B cell (primary cell): ENCODE data around the gene OR6P1. TPM values are rescaled to one million over a fixed set of nuclear protein-coding genes. Genes with fewer than 3 reads are reported as not detected.

Experiments
- ATAC-seq: fragments of 200-7000 bp; cut with Tn5 transposase; one replicate; pipeline ENCODE4 v1.10.0; 2021; ENCODE audit warnings: low read depth, mild to moderate bottlenecking, moderate number of reproducible peaks, moderate library complexity
- CTCF ChIA-PET: fragments of 350-600 bp; sonication (Branson Sonifier 250); formaldehyde crosslinking; loops from one replicate; lab custom pipeline; 2021; ENCODE audit warnings: antibody characterized with exemption, inconsistent platforms; lab: Charles Lee
- POLR2A ChIA-PET: fragments of 350-600 bp; sonication (Branson Sonifier 250); formaldehyde crosslinking; loops from one replicate; lab custom pipeline; 2021; ENCODE audit warnings: antibody characterized with exemption; lab: Charles Lee
- DNase-seq: peaks from one replicate; pipeline ENCODE4 v3.0.0; 2013
- H2AFZ ChIP-seq: 2 replicates; pipeline ENCODE4 v1.6.1; 2012; ENCODE audit warnings: mild to moderate bottlenecking, low read depth, low read length; ENCODE audit not compliant: insufficient read depth, poor library complexity, severe bottlenecking
- H3K27ac ChIP-seq, 2 donors: 1 replicate in 1 of 2; 2 replicates in 1 of 2; pipeline ENCODE4 v1.5.1; 2012 to 2013; ENCODE audit warnings: low read length in 2 of 2, mild to moderate bottlenecking in 2 of 2, moderate library complexity in 1 of 2
- H3K27me3 ChIP-seq, 4 experiments: fragments of 200-600 bp in 1 of 4; sonication (generic) in 1 of 4; replicated peaks in 1 of 4; 1 replicate in 2 of 4; 2 replicates in 2 of 4; pipeline versions ENCODE4 v1.6.1 to v1.7.0; 2013 to 2016; ENCODE audit warnings: low read length in 3 of 4, mild to moderate bottlenecking in 2 of 4, mixed read lengths in 1 of 4, moderate library complexity in 1 of 4; ENCODE audit not compliant: insufficient read depth in 4 of 4, control insufficient read depth in 3 of 4; ENCODE audit errors: control extremely low read depth in 1 of 4
- H3K36me3 ChIP-seq, 2 experiments: replicated peaks in 1 of 2; 1 replicate in 1 of 2; 2 replicates in 1 of 2; pipeline versions ENCODE4 v1.6.1 to v1.7.1; 2013; ENCODE audit warnings: low read length in 1 of 2; ENCODE audit not compliant: insufficient read depth in 2 of 2, control insufficient read depth in 1 of 2; ENCODE audit errors: control extremely low read depth in 1 of 2, extremely low read depth in 1 of 2
- H3K4me1 ChIP-seq, 2 donors: fragments of 200-600 bp in 1 of 2; sonication (generic) in 1 of 2; 1 replicate in 1 of 2; 2 replicates in 1 of 2; pipeline versions ENCODE4 v1.5.1 to v1.6.1; 2013 to 2017; ENCODE audit warnings: low read length in 2 of 2; ENCODE audit not compliant: control insufficient read depth in 2 of 2, insufficient read depth in 2 of 2
- H3K4me2 ChIP-seq: replicated peaks from 2 replicates; pipeline ENCODE3; 2012; ENCODE audit warnings: mild to moderate bottlenecking, low read depth, low read length; ENCODE audit not compliant: poor library complexity, severe bottlenecking
- H3K4me3 ChIP-seq, 5 experiments: fragments of 200-600 bp in 1 of 5; sonication (generic) in 1 of 5; 1 replicate in 3 of 5; 2 replicates in 2 of 5; pipeline versions ENCODE4 v1.5.1 to v1.7.0; 2011 to 2016; ENCODE audit warnings: low read length in 4 of 5, mild to moderate bottlenecking in 4 of 5, low read depth in 2 of 5, control low read depth in 1 of 5, moderate library complexity in 1 of 5; ENCODE audit not compliant: insufficient read depth in 1 of 5; ENCODE audit errors: control extremely low read depth in 1 of 5, extremely low read depth in 1 of 5
- H3K79me2 ChIP-seq: fragments of 200-600 bp; sonication (generic); one replicate; pipeline ENCODE4 v1.6.0; 2016; ENCODE audit warnings: low read length; ENCODE audit not compliant: control insufficient read depth, insufficient read depth
- H3K9ac ChIP-seq: fragments of 200-600 bp; sonication (generic); 2 replicates; pipeline ENCODE4 v1.6.1; 2017; ENCODE audit warnings: mild to moderate bottlenecking, low read length, moderate library complexity
- H3K9me3 ChIP-seq, 3 donors: one replicate each; pipeline versions ENCODE4 v1.6.1 to v1.7.1; 2013; ENCODE audit warnings: low read length in 2 of 3; ENCODE audit not compliant: control insufficient read depth in 2 of 3, insufficient read depth in 1 of 3; ENCODE audit errors: control extremely low read depth in 1 of 3
- H4K20me1 ChIP-seq: 2 replicates; pipeline ENCODE4 v1.6.0; 2012; ENCODE audit warnings: mild to moderate bottlenecking, low read length; ENCODE audit not compliant: insufficient read depth, control insufficient read depth, poor library complexity, severe bottlenecking
- H3K27ac Mint-ChIP-seq: one replicate; pipeline ENCODE4 v1.8.0; 2021; ENCODE audit warnings: mixed read lengths
- H3K27me3 Mint-ChIP-seq: one replicate; pipeline ENCODE4 v1.8.0; 2021; ENCODE audit warnings: mixed read lengths
- H3K4me1 Mint-ChIP-seq: one replicate; pipeline ENCODE4 v1.8.0; 2021; ENCODE audit warnings: mixed read lengths
- H3K4me3 Mint-ChIP-seq: one replicate; pipeline ENCODE4 v1.8.0; 2021; ENCODE audit warnings: mixed read lengths
- H3K9me3 Mint-ChIP-seq: one replicate; pipeline ENCODE4 v1.8.0; 2022; ENCODE audit warnings: mixed read lengths; ENCODE audit not compliant: insufficient read depth
- CTCF ChIP-seq: fragments of 200-600 bp; IDR thresholded peaks from one replicate; pipeline ENCODE4 v1.8.0; 2022; ENCODE audit warnings: antibody characterized with exemption, mild to moderate bottlenecking
- EZH2 ChIP-seq: IDR thresholded peaks from 2 replicates; pipeline ENCODE4 v1.6.1; 2012; ENCODE audit warnings: borderline replicate concordance, low read depth, mild to moderate bottlenecking, moderate library complexity, low read length; ENCODE audit not compliant: insufficient read depth, poor library complexity, severe bottlenecking
- WGBS: methylation state at CpG from one replicate; pipeline ENCODE4 v1.1.5; 2013; ENCODE audit warnings: missing lambda C conversion rate; ENCODE audit not compliant: insufficient coverage; 5-methylcytosine and 5-hydroxymethylcytosine counted together
- intact Hi-C: fragments of 100-400 bp; cut with micrococcal nuclease; formaldehyde crosslinking; loops from one replicate; pipeline ENCODE4 v1.10.0; 2022
- polyA plus RNA-seq: library from polyadenylated mRNA; depleted of rRNA; stranded (reverse); fragments of >200 nt; gene quantifications from 2 replicates; pipeline ENCODE4 v1.2.3, GENCODE V29; 2012
- total RNA-seq, 2 donors: library from RNA; stranded (reverse); fragments of 120-200 nt in 1 of 2; gene quantifications; 1 replicate in 1 of 2; 2 replicates in 1 of 2; pipeline versions ENCODE4 v1.2.3 to v1.2.4, GENCODE V29; 2013 to 2022

OR6P1 gene
- total and polyA plus RNA-seq, 2 donors (not counting 1 experiment from before 2014, with no cell fraction given): not detected

- Mint-ChIP-seq H3K9me3 (no peaks in the 10 kb centered on the region), H3K4me3 (no peak overlapping the region), H3K27ac (no peak overlapping the region), H3K27me3 (peaks cover 3% of the 10 kb centered on the region), H3K4me1 (peaks cover 5% of the 10 kb centered on the region)
- no peak overlapping the region for H2AFZ ChIP-seq
- H3K4me1 ChIP-seq: no peaks in the 10 kb centered on the region
- no peaks in the 10 kb centered on the region for H3K27me3 ChIP-seq
- intact Hi-C loops: no loop called here
- H3K4me3 ChIP-seq: no peak overlapping the region
- CTCF ChIA-PET: no interaction called here
- H3K9ac ChIP-seq: no peak overlapping the region
- DNase-seq (no peak), ATAC-seq (no peak)
- no peak overlapping the region for H3K4me2 ChIP-seq
- TF ChIP-seq CTCF: no peak
- TF ChIP-seq EZH2: no peak
- no peak overlapping the region for H3K27ac ChIP-seq
- no peaks in the 10 kb centered on the region for H3K36me3 ChIP-seq
- POLR2A ChIA-PET: no interaction called here
- H3K9me3 ChIP-seq: no peaks in the 10 kb centered on the region
- H3K79me2 ChIP-seq: no peaks in the 10 kb centered on the region
- no peaks in the 10 kb centered on the region for H4K20me1 ChIP-seq
- no CpG with 5 or more reads among the region's 3 CpGs for WGBS
Observed at GRCh38 chr1:158611916-158612315, 41.5 kb upstream of the OR6P1 start.

GRCh38 chr1:158607296-158607695 is 36.9 kb upstream of the OR6P1 start:
- TF ChIP-seq CTCF: no peak
- no peak for TF ChIP-seq EZH2
- Histone ChIP-seq H3K79me2 (no peaks in the 10 kb centered on the region), H3K4me2 (no peak overlapping the region), H2AFZ (no peak overlapping the region), H3K4me3 (no peak overlapping the region), H3K9me3 (peaks cover 0 to 1% (median 0%) of the 10 kb centered on the region in 3 donors), H3K4me1 (no peaks in the 10 kb centered on the region), H3K36me3 (no peaks in the 10 kb centered on the region), H4K20me1 (no peaks in the 10 kb centered on the region), H3K9ac (no peak overlapping the region), H3K27ac (no peak overlapping the region), H3K27me3 (no peaks in the 10 kb centered on the region)
- H3K4me1 Mint-ChIP-seq: peaks cover 5% of the 10 kb centered on the region
- 100% methylated on average over 1 of the region's 1 CpG for WGBS
- intact Hi-C loops: no loop called here
- ATAC-seq: no peak
- no peak overlapping the region for H3K27ac Mint-ChIP-seq
- CTCF ChIA-PET: no interaction called here
- no peak for DNase-seq
- peaks cover 7% of the 10 kb centered on the region for H3K27me3 Mint-ChIP-seq
- no peaks in the 10 kb centered on the region for H3K9me3 Mint-ChIP-seq
- H3K4me3 Mint-ChIP-seq: no peak overlapping the region
- POLR2A ChIA-PET: no interaction called here
